ENCODE results near the gene ABCC4.
"Not testable (repeated sequence)": the region's sequence is repeated elsewhere in the genome, so short reads cannot be mapped to it uniquely, and the experiment has no call there.

ABCC4 gene

GRCh38 chr13:95204231-95204765, 97.0 kb downstream of the ABCC4 start:
- Histone ChIP-seq H3K36me3 (ENCODE audit: insufficient read depth, low read length) (peaks cover 32% of the 10 kb centered on the region), H3K4me3 (ENCODE audit: low read length) (no peak overlapping the region), H3K4me2 (ENCODE audit: low read length) (no peak overlapping the region)

GRCh38 chr13:95201814-95202651, 99.2 kb downstream of the ABCC4 start:
- Histone ChIP-seq H3K4me2 (ENCODE audit: low read length) (no peak overlapping the region), H3K4me1 (ENCODE audit: control insufficient read depth, insufficient read depth, low read length) (no peaks in the 10 kb centered on the region), H3K9ac (ENCODE audit: low read depth, low read length) (no peak overlapping the region), H3K9me3 (replicated peaks; ENCODE audit: low read length) (no peaks in the 10 kb centered on the region), H3K27me3 (ENCODE audit: control insufficient read depth, insufficient read depth, low read length) (no peaks in the 10 kb centered on the region), H3K36me3 (ENCODE audit: insufficient read depth, low read length) (peaks cover 26% of the 10 kb centered on the region), H3K4me3 (ENCODE audit: low read length) (no peak overlapping the region)

More at GRCh38 chr13:95204231-95204765, 97.0 kb downstream of the ABCC4 start:
- Histone ChIP-seq H3K9me3 (replicated peaks; ENCODE audit: low read length) (no peaks in the 10 kb centered on the region), H3K9ac (ENCODE audit: low read depth, low read length) (no peak overlapping the region), H3K4me1 (ENCODE audit: control insufficient read depth, insufficient read depth, low read length) (no peaks in the 10 kb centered on the region), H3K27me3 (ENCODE audit: control insufficient read depth, insufficient read depth, low read length) (no peaks in the 10 kb centered on the region)

- H3K9me3 ChIP-seq (replicated peaks; ENCODE audit: low read length); H3K4me3 ChIP-seq (ENCODE audit: low read length); H3K9ac ChIP-seq (ENCODE audit: low read depth, low read length); H3K4me1 ChIP-seq (ENCODE audit: control insufficient read depth, insufficient read depth, low read length); H3K27me3 ChIP-seq (ENCODE audit: control insufficient read depth, insufficient read depth, low read length); H3K4me2 ChIP-seq (ENCODE audit: low read length): not testable (repeated sequence)
- H3K36me3 ChIP-seq (ENCODE audit: insufficient read depth, low read length) = peaks cover 13% of the 10 kb centered on the region
Measured at GRCh38 chr13:95200386-95200957, 100.8 kb downstream of the ABCC4 start.

- H3K27me3 ChIP-seq (ENCODE audit: control insufficient read depth, insufficient read depth, low read length) = no peaks in the 10 kb centered on the region
- peaks cover 10% of the 10 kb centered on the region for H3K36me3 ChIP-seq (ENCODE audit: insufficient read depth, low read length)
- no peaks in the 10 kb centered on the region for H3K4me1 ChIP-seq (ENCODE audit: control insufficient read depth, insufficient read depth, low read length)
- no peak overlapping the region for H3K4me2 ChIP-seq (ENCODE audit: low read length)
- H3K4me3 ChIP-seq (ENCODE audit: low read length) = no peak overlapping the region
- no peaks in the 10 kb centered on the region for H3K9me3 ChIP-seq (replicated peaks; ENCODE audit: low read length)
- H3K9ac ChIP-seq (ENCODE audit: low read depth, low read length) = no peak overlapping the region
Measured at GRCh38 chr13:95199896-95200295, 101.4 kb downstream of the ABCC4 start.

GRCh38 chr13:95198606-95199005, 102.6 kb downstream of the ABCC4 start:
- H3K4me3 ChIP-seq (ENCODE audit: low read length); H3K36me3 ChIP-seq (ENCODE audit: insufficient read depth, low read length); H3K9ac ChIP-seq (ENCODE audit: low read depth, low read length); H3K4me2 ChIP-seq (ENCODE audit: low read length); H3K4me1 ChIP-seq (ENCODE audit: control insufficient read depth, insufficient read depth, low read length); H3K9me3 ChIP-seq (replicated peaks; ENCODE audit: low read length); H3K27me3 ChIP-seq (ENCODE audit: control insufficient read depth, insufficient read depth, low read length): not testable (repeated sequence)

GRCh38 chr13:95197548-95197947, 103.7 kb downstream of the ABCC4 start:
- Histone ChIP-seq H3K4me1 (ENCODE audit: control insufficient read depth, insufficient read depth, low read length) (no peaks in the 10 kb centered on the region), H3K9me3 (replicated peaks; ENCODE audit: low read length) (no peaks in the 10 kb centered on the region), H3K4me2 (ENCODE audit: low read length) (no peak overlapping the region), H3K27me3 (ENCODE audit: control insufficient read depth, insufficient read depth, low read length) (no peaks in the 10 kb centered on the region), H3K4me3 (ENCODE audit: low read length) (no peak overlapping the region), H3K36me3 (ENCODE audit: insufficient read depth, low read length) (no peaks in the 10 kb centered on the region), H3K9ac (ENCODE audit: low read depth, low read length) (no peak overlapping the region)

GRCh38 chr13:95195146-95195545, 106.1 kb downstream of the ABCC4 start:
- H3K27me3 ChIP-seq (ENCODE audit: control insufficient read depth, insufficient read depth, low read length) = no peaks in the 10 kb centered on the region
- H3K9me3 ChIP-seq (replicated peaks; ENCODE audit: low read length) = no peaks in the 10 kb centered on the region
- H3K4me3 ChIP-seq (ENCODE audit: low read length) = no peak overlapping the region
- no peaks in the 10 kb centered on the region for H3K36me3 ChIP-seq (ENCODE audit: insufficient read depth, low read length)
- no peak overlapping the region for H3K9ac ChIP-seq (ENCODE audit: low read depth, low read length)
- H3K4me1 ChIP-seq (ENCODE audit: control insufficient read depth, insufficient read depth, low read length) = peaks cover 6% of the 10 kb centered on the region
- no peak overlapping the region for H3K4me2 ChIP-seq (ENCODE audit: low read length)

GRCh38 chr13:95193509-95194230, 107.6 kb downstream of the ABCC4 start:
- no peak overlapping the region for H3K9ac ChIP-seq (ENCODE audit: low read depth, low read length)
- no peaks in the 10 kb centered on the region for H3K36me3 ChIP-seq (ENCODE audit: insufficient read depth, low read length)
- H3K9me3 ChIP-seq (replicated peaks; ENCODE audit: low read length) = no peaks in the 10 kb centered on the region
- H3K4me1 ChIP-seq (ENCODE audit: control insufficient read depth, insufficient read depth, low read length) = peaks cover 6% of the 10 kb centered on the region
- no peak overlapping the region for H3K4me2 ChIP-seq (ENCODE audit: low read length)
- H3K4me3 ChIP-seq (ENCODE audit: low read length) = no peak overlapping the region
- no peaks in the 10 kb centered on the region for H3K27me3 ChIP-seq (ENCODE audit: control insufficient read depth, insufficient read depth, low read length)

GRCh38 chr13:95192998-95193397, 108.3 kb downstream of the ABCC4 start:
- H3K4me2 ChIP-seq (ENCODE audit: low read length) = no peak overlapping the region
- no peak overlapping the region for H3K9ac ChIP-seq (ENCODE audit: low read depth, low read length)
- H3K4me1 ChIP-seq (ENCODE audit: control insufficient read depth, insufficient read depth, low read length) = peaks cover 6% of the 10 kb centered on the region
- H3K9me3 ChIP-seq (replicated peaks; ENCODE audit: low read length) = no peaks in the 10 kb centered on the region
- no peaks in the 10 kb centered on the region for H3K36me3 ChIP-seq (ENCODE audit: insufficient read depth, low read length)
- no peak overlapping the region for H3K4me3 ChIP-seq (ENCODE audit: low read length)
- no peaks in the 10 kb centered on the region for H3K27me3 ChIP-seq (ENCODE audit: control insufficient read depth, insufficient read depth, low read length)

- H3K9ac ChIP-seq (ENCODE audit: low read depth, low read length); H3K4me1 ChIP-seq (ENCODE audit: control insufficient read depth, insufficient read depth, low read length); H3K4me2 ChIP-seq (ENCODE audit: low read length); H3K4me3 ChIP-seq (ENCODE audit: low read length); H3K27me3 ChIP-seq (ENCODE audit: control insufficient read depth, insufficient read depth, low read length); H3K9me3 ChIP-seq (replicated peaks; ENCODE audit: low read length); H3K36me3 ChIP-seq (ENCODE audit: insufficient read depth, low read length): not testable (repeated sequence)
Measured at GRCh38 chr13:95192564-95192945, 108.7 kb downstream of the ABCC4 start.

- peaks cover 6% of the 10 kb centered on the region for H3K4me1 ChIP-seq (ENCODE audit: control insufficient read depth, insufficient read depth, low read length)
- no peak overlapping the region for H3K4me3 ChIP-seq (ENCODE audit: low read length)
- H3K9ac ChIP-seq (ENCODE audit: low read depth, low read length) = no peak overlapping the region
- no peaks in the 10 kb centered on the region for H3K27me3 ChIP-seq (ENCODE audit: control insufficient read depth, insufficient read depth, low read length)
- no peaks in the 10 kb centered on the region for H3K36me3 ChIP-seq (ENCODE audit: insufficient read depth, low read length)
- H3K9me3 ChIP-seq (replicated peaks; ENCODE audit: low read length) = no peaks in the 10 kb centered on the region
- H3K4me2 ChIP-seq (ENCODE audit: low read length) = no peak overlapping the region
Measured at GRCh38 chr13:95191821-95192563, 109.3 kb downstream of the ABCC4 start.

All from skeletal muscle satellite cell (primary cell).